ENCODE results near the gene ASTN2.
"Not testable (repeated sequence)": the region's sequence is repeated elsewhere in the genome, so short reads cannot be mapped to it uniquely, and the experiment has no call there.

ASTN2 gene

DNA sequence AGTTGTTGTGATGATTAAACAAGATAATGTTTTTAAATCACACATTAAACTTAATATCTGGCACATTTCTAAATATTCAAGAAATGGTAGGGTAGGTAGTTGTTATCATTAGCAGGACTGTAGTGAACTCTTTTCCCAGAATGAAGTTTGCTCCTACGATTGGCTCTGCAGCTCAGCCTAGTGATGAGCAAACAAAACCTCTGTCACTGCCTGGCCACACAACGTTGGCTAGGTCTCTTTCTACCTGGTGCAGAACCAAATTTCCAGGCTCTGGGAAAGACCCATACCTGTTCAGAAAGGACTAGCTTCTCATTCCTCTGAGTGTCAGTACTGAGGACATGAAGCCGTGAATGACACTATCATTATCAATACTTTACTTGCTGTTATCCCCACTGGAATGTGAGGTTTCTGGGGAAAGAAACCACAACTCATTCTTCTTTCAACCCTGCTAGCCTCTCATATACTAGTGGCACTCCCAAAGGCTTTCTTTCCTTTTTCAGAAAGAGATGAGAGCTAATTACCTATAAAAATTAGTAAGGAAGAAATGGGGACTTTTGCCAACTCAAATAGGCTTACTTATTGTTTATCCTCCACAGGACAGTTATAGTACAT, 947.0 kb downstream of the ASTN2 start:
- no peak for DNase-seq

DNA sequence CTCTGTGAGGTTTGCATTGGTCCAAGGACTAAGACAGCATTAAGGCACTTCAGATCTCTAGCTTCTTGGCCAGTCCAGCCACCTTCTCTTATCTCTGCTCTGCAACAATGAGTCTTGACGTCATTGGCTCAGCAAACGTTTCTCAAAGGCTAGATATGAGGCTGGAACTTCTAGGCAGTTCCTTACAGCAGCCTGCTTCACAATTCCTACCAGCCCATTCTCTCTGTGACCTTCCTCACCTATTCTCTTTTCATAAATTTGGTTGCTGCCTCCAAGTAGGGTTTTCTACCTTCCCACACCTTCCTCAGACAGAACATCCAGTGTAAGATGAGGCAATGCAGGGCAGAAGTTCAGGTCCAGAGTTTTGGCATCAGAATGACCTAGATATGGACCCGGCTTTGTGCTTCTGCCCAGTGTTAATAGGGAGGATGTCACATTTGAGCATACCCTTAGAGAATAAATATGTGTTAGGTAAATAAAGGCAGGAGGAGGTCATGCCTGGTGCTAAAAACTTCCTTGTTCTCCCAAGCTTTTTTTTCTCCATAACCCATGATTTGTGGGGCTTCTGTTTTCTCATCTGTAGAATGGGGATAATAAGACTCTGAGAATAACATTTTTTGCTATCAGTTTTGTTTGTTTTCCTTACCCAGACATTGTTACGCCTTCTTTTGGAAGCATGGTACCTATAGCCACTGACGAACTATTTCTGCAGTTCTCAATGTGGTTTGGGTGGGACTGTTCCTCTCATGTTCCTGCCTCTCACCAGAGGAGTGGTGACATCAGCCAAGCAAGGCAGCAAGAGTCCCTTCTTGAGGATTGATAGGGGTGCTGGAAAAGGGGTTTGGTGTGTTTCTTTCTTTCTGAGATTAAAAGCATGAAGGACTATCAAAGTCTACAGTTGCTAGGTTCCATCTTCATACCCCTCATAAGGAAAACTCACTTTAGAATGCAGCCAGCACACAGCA, 948.3 kb downstream of the ASTN2 start:
- DNase-seq, result no peak

DNA sequence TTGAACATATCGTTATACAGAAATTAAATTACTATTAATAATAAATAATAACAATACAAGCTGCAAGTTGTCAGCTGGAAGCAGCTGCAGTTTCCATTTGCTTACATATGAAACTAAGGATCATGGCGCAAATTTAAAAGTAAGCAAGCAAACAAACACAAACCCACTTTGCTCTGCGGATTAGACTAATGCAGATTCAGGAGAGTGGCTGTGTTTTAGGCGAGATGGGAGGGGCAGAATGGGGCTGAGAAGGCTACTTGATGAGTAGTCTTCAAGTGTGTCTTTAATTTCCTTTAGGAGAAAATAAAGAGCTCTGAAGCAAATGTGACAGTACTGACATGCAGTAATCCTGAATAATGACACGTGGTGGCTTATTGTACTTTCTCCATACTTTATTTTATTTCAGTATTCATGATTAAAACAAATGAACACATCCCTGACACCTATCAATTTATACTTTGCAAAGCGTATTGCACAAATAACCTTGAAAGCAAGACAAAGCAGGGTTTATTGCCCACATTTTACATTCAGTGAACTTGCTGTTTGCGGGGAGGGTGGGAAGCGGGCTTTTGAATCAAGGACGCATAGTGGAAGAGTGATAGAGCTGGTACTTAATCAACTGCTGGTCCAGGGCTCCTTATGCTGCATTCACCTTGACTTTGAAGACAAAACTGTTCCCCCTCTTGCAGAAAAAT, 949.1 kb downstream of the ASTN2 start:
- no peak for DNase-seq

DNA sequence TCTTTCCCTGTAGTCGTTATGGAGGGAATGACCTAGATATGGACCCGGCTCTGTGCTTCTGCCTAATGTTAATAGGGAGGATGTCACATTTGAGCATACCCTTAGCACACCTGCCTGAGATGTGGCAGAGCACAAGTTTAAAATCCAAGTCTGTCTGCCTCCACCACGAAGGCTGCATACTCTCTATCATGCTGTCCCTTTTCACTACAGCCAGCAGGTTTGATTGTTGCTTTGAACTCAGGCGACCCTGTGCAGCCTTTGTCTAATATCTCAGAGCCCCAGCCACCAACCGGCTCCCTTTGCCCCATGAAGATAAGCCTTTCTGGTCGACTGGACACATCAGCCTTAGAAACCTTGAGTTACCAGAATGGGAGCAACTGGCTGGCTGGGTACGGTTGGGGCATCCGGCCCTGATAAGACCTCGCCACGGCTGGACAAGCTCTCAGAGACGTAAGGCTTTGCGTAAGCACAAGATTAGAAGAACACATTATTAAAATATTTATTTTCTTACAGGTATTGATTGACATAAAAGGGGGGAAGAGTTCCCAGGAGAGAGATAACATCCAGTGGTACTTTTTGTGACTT, 949.8 kb downstream of the ASTN2 start:
- no peak for DNase-seq

DNA sequence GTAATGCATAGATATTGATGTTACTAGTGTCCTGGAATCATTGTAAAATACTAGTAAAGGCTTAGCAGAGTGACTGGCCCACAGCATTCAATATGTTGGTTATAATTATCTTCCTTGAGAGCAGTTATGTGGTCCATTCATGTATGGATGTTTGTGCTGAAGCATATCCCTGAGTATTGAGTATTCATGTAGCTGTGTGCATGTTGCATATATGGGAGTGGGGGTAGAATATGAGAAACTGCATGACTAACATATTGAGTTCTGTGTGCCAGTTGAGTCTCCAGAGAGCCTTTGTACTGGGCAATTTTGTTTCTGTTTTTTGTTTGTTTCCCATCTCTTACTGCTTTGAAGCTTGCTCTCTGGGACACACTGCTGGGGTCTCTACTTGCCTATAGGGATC, 950.4 kb downstream of the ASTN2 start:
- no peak for DNase-seq

DNA sequence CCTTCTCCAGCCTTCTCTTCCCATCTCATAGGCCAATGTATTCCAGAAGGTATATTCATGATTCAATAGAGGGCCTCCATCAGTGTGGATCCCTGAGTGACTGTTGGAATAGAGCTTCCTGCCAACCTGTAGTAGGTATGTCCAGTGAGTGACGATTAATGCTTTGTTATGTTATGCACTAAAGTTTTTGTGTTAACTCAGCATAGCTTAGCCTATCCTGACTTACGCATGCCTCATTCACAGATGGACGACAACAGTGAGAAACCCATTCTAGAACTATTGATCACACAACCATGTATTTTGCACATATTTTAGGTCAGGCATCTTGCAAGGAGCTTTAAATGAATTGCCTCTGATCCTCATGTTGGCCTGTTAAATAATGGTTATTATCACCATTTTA, 953.2 kb downstream of the ASTN2 start:
- DNase-seq, result no peak

DNA sequence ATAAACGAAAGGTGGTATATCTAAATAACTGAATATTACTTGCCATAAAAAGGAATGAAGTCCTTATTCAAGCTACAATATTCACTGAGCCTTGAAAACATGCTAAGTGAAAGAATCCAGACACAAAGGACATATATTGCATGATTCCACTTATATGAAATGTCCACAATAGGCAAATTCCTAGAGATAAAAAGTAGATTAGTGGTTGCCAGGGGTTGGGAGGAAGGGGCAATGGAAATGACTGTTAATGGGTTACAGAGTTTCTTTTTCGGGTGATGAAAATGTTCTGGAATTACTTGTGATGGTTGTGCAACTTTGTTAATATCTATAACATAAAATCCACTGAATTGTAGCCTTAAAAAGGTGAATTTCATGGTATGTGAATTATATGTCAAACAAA, 954.8 kb downstream of the ASTN2 start:
- no peak for DNase-seq

DNA sequence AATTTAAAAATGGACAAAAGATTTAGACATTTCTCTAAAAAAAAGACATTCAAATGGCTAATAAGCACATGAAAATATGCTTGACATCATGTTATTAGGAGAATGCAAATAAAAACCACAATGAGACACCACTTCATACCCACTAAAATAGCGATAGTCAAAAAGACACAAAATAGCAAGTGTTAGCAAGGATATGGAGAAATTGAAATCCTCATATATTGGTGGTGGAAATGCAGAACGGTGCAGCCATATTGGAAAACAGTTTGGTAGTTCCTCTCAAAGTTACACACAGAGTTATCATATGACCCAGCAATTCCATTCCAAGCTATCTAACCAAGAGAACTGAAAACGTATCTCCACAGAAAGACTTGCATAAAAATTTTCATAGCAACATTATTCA, 955.3 kb downstream of the ASTN2 start:
- DNase-seq, result no peak

DNA sequence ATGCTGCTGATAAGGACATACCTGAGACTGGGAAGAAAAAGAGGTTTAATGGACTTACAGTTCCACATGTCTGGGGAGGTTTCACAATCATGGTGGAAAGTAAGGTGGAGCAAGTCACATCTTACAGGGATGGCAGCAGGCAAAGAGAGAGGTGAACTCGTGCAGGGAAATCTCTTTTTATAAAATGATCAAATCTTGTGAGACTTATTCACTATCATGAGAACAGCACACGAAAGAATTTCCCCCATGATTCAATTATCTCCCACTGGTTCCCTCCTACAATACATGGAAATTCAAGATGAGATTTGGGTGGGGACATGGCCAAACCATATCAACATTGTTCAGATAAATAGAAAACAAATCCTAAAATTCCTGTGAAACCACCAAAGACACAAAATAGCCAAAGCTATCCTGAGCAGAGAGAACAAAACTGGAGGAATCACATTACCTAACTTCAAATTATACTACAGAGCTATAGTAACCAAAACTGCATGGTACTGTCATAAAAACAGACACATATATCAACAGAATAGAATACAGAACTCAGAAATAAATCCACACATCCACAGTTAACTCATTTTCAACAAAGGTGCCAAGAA, 958.3 kb downstream of the ASTN2 start:
- DNase-seq, result no peak

DNA sequence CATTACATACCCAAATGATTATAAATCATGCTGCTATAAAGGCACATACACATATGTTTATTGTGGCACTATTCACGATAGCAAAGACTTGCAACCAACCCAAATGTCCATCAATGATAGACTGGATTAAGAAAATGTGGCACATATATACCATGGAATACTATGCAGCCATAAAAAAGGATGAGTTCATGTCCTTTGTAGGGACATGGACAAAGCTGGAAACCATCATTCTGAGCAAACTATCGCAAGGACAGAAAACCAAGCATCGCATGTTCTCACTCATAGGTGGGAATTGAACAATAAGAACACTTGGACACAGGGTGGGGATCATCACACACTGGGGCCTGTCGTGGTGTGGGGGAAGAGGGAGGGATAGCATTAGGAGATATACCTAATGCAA, 960.3 kb downstream of the ASTN2 start:
- not testable (repeated sequence) for DNase-seq

DNA sequence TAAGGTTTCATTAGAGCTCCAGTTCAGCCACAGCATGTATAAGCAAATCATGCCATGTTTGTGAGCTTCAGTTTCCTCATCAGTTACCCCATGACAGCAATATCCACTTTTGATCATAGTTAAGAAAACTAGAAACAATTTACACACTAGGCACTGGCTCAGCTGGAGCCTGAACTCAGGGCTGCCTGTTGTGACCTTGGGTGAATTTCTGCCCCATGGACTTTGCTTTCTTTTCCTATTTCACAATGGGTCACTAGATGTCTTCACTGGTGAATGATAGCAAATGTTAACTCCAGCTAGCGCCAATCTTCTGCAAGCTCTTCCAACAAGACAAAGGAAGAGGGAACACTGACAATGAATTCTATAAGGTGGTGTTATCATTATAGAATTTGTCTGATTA, 961.1 kb downstream of the ASTN2 start:
- DNase-seq, result no peak

DNA sequence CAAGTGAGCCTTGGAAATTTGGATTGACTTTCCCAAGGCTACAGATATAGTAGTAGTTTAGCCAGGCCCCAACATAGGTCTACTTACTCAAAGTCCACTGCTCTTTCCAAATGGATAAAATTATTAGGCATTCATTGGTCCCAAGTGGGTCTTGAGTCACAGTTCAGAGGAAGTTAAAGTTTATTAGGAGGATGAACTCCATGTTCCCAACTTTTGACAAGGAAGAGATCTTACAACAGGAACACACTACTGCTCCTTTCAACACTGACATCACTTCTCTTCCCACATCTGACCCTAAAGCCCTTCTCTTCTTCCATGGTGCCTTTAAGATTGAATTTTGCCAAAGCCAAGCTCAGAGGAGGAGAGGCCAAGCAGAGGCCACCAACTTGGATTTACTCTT, 962.2 kb downstream of the ASTN2 start:
- DNase-seq, result no peak

DNA sequence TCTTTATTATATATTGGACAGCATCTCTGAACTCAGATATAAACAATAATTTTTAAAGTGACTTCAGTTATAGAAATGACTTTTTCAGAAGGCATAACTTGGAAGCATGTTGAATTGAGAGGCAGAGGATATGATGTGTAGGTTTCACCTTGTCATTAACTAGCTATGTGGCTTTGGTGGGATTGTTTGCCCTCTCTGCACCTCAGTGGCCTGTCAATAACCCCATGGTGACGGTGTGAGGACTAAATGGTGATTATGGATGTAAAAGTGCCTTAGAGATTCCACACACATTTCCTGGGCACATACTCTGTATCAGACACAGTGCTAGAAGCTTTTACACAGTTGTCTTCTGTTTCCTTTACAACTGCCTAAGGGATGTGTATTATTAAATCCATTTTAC, 962.6 kb downstream of the ASTN2 start:
- DNase-seq, result no peak

DNA sequence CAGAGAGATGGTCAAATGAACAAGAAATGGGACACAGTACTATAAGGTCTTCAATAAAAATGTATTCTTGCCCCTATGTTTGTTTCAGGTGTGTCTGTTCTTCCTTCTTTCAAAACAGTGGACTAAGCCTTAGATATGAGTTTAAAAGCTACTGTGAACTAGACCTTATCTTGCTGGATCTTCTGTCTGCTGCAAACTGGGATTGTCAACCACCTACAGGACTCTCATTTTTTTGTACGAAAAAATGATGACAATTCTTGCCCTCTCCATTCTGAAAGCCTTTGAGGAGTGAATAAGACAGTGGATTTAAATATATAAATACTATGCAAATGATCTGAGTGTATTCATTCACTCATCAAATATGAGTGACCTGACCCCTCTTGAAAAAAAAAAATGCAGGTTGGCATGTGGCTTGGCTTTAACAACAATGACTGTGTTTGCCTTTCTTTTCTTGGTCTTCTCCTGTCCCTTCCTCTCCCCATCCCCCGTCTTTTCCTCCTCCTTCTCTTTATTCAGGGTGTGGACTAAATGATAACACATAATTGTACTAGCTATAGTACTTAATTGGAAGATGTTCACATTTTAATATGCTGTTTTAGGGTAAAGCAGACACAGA, 963.2 kb downstream of the ASTN2 start:
- DNase-seq, result no peak

DNA sequence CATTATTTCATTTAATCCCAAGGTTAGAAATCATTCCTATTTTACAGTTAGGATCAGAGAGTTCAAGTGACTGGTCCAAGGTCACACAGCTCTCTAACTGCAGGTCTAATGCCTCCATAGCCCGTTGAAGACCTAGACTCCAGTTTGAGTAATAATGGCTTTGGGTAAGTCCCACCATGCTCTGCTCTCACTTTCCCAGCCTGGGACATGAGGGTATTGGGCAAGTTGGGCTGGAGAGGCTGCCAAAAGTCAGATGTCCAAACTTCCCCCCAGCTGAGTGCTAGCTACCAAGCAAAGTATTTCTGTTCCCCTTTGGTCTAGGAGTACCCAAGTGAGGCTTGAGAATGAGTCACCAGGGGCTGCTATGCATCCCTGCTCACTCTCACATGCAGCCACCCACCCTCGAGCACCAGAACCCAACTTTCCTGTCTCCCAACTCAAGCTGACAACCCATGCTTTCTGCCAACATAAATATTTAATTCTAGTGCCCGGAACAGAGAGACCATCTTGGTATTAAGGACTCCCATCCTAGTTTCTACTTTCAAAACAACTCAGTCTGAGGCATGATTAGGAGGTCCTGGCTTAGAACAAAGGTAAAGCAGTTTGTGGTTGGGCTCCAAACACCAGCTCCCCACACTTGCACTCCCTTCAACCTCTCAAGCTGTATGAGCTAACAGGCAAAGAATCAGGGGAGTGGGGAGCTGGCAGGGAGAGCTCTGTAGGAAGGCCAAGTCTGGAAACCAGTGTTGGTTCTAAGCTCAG, 964.3 kb downstream of the ASTN2 start:
- DNase-seq, result no peak

DNA sequence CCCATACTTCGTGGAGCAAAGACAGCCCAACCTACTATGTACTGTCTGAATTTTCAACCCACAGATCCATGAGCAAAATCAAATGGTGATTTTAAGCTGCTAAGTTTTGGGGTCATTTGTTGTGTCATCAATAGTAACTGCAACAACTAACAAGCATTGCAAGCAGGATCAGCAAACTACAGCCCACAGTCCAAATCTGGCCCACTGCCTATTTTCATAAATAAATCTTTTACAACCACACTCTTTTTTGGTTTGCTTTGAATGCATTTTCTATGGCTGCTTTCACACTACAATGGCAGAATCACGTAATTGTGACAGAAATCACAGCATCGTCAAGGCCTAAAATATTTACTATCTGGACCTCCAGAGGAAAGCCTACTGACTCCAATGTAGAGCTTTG, 964.9 kb downstream of the ASTN2 start:
- DNase-seq, result no peak

DNA sequence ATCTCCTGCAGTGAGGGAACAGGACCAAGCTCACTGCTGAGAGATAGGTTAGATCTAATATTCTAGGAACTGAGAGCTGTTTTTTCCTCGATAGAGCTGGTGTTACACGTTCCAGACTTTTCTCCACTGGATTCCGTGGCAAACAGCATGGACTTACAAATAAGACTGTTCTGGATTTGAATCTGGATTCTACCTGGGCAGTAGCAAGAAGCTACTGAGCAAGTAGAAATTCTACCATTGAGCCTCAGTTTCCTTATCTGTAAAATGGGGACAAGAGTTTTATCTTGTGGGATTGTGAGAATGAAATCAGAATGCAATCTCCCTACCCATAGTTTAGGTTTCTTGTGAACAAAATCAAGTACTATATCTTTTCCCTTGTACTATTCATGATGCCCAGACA, 966.4 kb downstream of the ASTN2 start:
- DNase-seq, result no peak

DNA sequence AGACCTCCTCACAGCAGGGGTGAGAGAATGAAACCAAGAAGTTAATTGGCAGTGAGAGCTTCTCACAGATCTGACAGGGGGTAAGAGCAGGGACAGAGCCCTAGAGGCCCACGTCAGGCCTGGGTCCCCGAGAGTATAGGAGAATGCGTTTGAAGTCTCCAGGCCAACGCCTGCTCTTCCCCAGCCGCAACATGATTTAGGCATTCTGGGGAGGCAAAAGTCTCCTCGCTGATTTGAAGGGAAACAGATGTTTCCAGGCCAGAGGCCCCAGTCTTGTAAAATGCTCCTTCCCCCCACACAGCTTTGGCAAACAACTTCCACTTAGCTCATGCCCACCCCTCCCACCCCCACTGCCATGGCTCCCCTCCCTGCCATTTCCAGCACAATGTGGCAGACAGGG, 966.9 kb downstream of the ASTN2 start:
- no peak for DNase-seq

DNA sequence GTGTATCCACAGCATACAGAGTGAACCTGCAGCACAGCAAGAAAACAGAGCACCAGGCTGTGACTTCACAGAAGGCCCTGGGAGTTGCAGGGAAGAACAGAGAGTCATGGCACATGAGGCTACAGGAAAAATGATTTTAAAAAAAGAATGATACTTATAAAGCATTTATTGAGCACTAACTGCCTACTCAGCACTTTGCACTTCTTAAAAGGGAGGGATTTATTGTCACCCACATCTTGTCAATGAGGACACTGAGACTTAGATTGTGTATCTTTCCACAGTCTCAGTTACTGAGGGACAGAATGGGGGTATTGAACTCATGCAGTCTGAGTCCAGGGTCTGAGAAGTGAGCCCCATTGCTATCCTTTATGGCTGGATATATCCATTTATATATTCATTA, 972.3 kb downstream of the ASTN2 start:
- no peak for DNase-seq

DNA sequence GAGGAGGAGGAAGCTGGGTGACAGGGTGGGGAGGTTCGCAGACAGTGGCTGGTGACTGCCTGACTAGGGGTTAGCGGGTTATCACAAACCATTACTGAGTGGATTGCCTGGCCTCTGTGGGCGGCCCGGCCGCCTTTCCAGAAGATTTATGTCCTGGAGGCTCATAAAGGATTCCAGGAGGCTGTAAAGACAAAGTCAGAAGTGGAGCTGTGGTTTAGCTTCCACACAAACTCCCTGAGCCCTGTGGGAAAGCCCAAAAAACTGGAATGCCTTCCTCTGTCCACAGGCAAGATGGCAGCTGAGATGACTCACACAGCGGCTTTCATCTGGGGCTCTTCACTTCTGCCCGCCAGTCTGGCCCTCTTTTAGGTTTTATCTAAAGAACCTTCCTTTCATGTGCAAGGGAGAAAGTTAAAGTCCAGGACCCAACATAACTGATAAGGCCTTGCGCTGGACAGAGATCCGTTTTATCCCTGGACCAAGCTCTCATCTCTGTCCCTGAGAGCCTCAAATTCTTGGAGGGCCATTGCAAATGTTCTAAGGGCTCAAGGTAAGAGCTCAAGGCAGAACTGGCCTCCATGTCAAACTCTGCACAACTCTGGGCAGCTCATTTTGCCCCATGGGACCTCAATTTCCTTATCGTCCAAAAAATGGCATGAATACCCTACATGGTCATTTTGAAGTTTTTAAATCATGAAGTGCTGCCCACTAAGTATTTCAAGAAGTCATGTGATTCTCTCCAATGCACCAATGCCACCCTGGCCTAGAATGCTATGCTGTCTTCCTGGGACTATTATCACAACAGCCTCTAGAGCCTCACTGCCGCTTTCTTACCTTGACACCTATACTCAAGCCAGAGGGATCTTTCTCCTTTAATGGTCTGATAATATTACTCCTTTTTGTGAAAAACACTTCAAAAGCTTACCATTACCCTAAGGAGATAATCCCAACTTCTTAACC, 977.2 kb downstream of the ASTN2 start:
- no peak for DNase-seq

DNA sequence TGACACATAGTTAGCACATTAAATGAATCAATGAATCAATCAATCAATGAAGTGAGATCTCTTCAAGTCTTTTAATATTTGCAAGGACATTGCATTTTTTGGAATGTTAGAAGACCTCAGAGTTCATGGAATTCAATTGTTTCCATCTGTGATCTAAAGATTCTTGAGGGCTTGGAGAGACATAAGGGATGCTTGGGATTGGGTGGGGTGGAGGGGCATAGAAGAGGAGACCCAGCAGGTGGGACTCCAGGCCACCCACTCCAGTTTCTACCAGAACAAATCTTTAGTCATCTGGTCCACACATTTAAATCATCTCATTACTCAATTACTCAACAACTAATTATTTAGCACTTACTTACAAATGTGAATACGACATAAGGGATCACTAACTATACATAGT, 978.7 kb downstream of the ASTN2 start:
- DNase-seq, result no peak
